Chondrocyte (in vitro differentiated cells): ENCODE results near the gene KRTAP5-4. TPM values are rescaled to one million over a fixed set of nuclear protein-coding genes. Genes with fewer than 3 reads are reported as not detected.
"Not testable (repeated sequence)": the region's sequence is repeated elsewhere in the genome, so short reads cannot be mapped to it uniquely, and the experiment has no call there.

Experiments used
- DNase-seq: peaks from one replicate; pipeline ENCODE4 v3.0.0; 2021; ENCODE audit warnings: mixed read lengths, low spot score
- H3K27ac Mint-ChIP-seq: one replicate; pipeline ENCODE4 v1.8.0; 2021; ENCODE audit warnings: mild to moderate bottlenecking, moderate library complexity, mixed read lengths; ENCODE audit not compliant: unreplicated experiment
- H3K27me3 Mint-ChIP-seq: 2 replicates; pipeline ENCODE4 v1.8.0; 2021; ENCODE audit warnings: low read depth, mixed read lengths
- H3K36me3 Mint-ChIP-seq: 2 replicates; pipeline ENCODE4 v1.8.0; 2021; ENCODE audit warnings: low read depth, mixed read lengths
- H3K4me1 Mint-ChIP-seq: 2 replicates; pipeline ENCODE4 v1.8.0; 2021; ENCODE audit warnings: low read depth, mild to moderate bottlenecking, mixed read lengths
- H3K4me3 Mint-ChIP-seq: one replicate; pipeline ENCODE4 v1.8.0; 2021; ENCODE audit warnings: mild to moderate bottlenecking, moderate library complexity, mixed read lengths; ENCODE audit not compliant: unreplicated experiment
- H3K9me3 Mint-ChIP-seq: 2 replicates; pipeline ENCODE4 v1.8.0; 2021; ENCODE audit warnings: low read depth, mixed read lengths
- CTCF ChIP-seq: fragments of 200-600 bp; sonication (generic); IDR thresholded peaks from 2 replicates; pipeline ENCODE4 v1.5.0; 2021; ENCODE audit warnings: antibody characterized with exemption, mild to moderate bottlenecking, moderate library complexity
- total RNA-seq: library from RNA; stranded (reverse); gene quantifications from 3 replicates; pipeline ENCODE4 v1.2.1, GENCODE V29; 2021

The KRTAP5-4 gene
- total RNA-seq, 1 donor from 2014 or later: not detected

DNA sequence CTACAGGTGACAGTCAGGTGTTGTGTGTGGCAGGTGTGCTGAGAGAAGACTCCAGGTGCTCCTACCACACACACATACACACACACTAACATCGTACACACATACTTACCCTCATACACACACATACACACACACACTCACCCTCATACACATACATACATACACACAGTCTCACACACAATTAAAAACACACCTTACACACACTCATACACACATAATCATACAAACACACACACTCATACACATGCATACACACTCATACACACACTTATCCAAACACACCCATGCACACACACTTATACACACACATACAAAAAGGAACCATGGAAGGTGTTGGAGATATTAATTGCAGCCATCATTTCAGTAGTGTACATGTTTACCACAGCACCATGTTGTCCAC is 18.3 kb downstream of the KRTAP5-4 start:
- Mint-ChIP-seq H3K36me3 (no peaks in the 10 kb centered on the region), H3K27me3 (peaks cover 64% of the 10 kb centered on the region), H3K27ac (no peak overlapping the region), H3K4me3 (no peak overlapping the region), H3K9me3 (no peaks in the 10 kb centered on the region), H3K4me1 (peaks cover 3% of the 10 kb centered on the region)
- DNase-seq: no peak
- no peak for TF ChIP-seq CTCF

DNA sequence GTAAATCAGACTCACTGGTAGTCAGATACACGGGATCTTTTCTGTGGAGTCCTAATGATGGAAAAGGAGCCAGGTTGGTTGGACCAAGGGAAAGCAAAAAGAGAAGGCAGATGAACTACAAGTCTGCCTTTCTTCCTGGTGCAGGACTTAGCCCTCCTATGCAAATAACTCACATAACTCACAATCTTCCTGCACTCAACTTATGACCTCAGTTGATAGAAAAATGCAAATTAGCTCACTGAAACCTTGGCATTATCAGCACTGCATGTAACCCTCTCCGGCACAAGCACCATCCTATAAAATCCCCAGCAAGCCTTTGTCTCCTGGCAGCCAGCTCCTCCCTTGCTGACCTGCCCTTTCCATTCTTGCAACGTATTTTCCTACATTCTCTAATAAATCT is 20.3 kb downstream of the KRTAP5-4 start:
- H3K27me3 Mint-ChIP-seq: peaks cover 64% of the 10 kb centered on the region
- H3K4me1 Mint-ChIP-seq, H3K4me3 Mint-ChIP-seq, H3K27ac Mint-ChIP-seq, DNase-seq, H3K36me3 Mint-ChIP-seq, H3K9me3 Mint-ChIP-seq: not testable (repeated sequence)

DNA sequence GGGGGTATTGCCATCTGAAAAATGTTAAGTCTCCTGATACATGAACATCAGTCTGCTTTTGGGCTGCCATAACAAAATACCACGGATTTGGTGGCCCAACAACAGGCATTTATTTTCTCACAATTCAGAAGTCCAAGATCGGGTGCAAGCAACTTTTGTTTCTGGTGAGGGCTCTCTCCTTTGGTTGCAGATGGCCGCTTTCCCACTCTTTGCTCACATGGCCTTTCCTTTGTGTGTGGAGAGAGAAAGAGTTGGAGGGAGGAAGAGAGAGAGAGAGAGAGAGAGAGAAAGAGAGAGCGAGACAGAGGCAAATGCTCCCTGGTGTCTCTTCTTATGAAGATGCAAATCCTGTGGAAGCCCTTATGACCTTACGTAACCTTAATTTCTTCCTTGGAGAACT is 21.3 kb downstream of the KRTAP5-4 start:
- DNase-seq: peak; percentile 1
- H3K4me1 Mint-ChIP-seq: no peaks in the 10 kb centered on the region
- peaks cover 65% of the 10 kb centered on the region for H3K27me3 Mint-ChIP-seq
- no peak overlapping the region for H3K27ac Mint-ChIP-seq
- no peak overlapping the region for H3K4me3 Mint-ChIP-seq
- H3K36me3 Mint-ChIP-seq: peaks cover 7% of the 10 kb centered on the region
- no peak for TF ChIP-seq CTCF
- H3K9me3 Mint-ChIP-seq: no peaks in the 10 kb centered on the region

- Mint-ChIP-seq H3K4me1 (no peaks in the 10 kb centered on the region), H3K36me3 (peaks cover 7% of the 10 kb centered on the region), H3K9me3 (no peaks in the 10 kb centered on the region), H3K27ac (no peak overlapping the region), H3K4me3 (no peak overlapping the region), H3K27me3 (peaks cover 77% of the 10 kb centered on the region)
- peak; percentile 38 for DNase-seq
- TF ChIP-seq CTCF: no peak
These were observed 23.1 kb downstream of the KRTAP5-4 start for GRCh38 chr11:1598816-1599215.

DNA sequence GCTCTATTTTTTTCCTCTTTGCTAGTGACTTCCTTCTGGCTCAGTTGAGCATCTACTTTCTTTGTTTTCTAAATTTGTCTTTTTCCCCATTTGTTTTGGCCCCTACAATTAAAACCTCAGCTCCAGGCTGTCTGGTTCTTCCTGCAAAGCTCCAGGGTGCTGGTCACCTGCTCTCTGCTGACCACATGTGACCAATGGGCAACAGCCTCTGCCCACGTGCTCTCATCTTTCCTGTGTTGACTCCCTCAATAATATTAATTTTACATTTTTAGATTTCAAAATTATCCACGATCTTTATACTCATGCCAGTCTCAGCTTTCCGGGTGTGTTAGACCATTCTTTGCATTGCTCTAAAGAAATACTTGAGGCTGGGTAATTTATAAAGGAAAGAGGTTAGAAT is 23.5 kb downstream of the KRTAP5-4 start:
- not testable (repeated sequence) for H3K4me3 Mint-ChIP-seq, H3K36me3 Mint-ChIP-seq, H3K9me3 Mint-ChIP-seq, H3K4me1 Mint-ChIP-seq, H3K27ac Mint-ChIP-seq
- peak; percentile 2 for DNase-seq
- H3K27me3 Mint-ChIP-seq: peaks cover 79% of the 10 kb centered on the region

GRCh38 chr11:1597994-1598380 is 24.0 kb downstream of the KRTAP5-4 start, which contains the start of gene KRTAP5-2:
KRTAP5-2 (minus strand) TSS chr11:1598294; CDS start chr11:1598250, 44 bp downstream.
- no peak for DNase-seq
- Mint-ChIP-seq H3K9me3 (no peaks in the 10 kb centered on the region), H3K27ac (no peak within 1 kb of the TSS), H3K4me3 (no peak within 1 kb of the TSS), H3K4me1 (no peaks in the 10 kb centered on the region), H3K27me3 (peaks cover 79% of the 10 kb centered on the region), H3K36me3 (peaks cover 7% of the 10 kb centered on the region)
- no peak for TF ChIP-seq CTCF
